Measurements from ENCODE around the gene MAN2A2.
"Not testable (repeated sequence)": the region's sequence is repeated elsewhere in the genome, so short reads cannot be mapped to it uniquely, and the experiment has no call there.

Gene MAN2A2

GRCh38 chr15:90884719-90885431 lies 18.2 kb upstream of the MAN2A2 start:
- no peak for DNase-seq

GRCh38 chr15:90885432-90886290 lies 17.4 kb upstream of the MAN2A2 start:
- DNase-seq = peak; percentile 88

GRCh38 chr15:90886291-90886614 lies 16.8 kb upstream of the MAN2A2 start:
- no peak for DNase-seq

- no peak for DNase-seq
These were observed 16.0 kb upstream of the MAN2A2 start for GRCh38 chr15:90887037-90887481.

GRCh38 chr15:90889313-90889730 lies 13.8 kb upstream of the MAN2A2 start:
- DNase-seq = no peak

- no peak for DNase-seq
These were observed 13.2 kb upstream of the MAN2A2 start for GRCh38 chr15:90889736-90890456.

GRCh38 chr15:90890839-90891238 lies 12.3 kb upstream of the MAN2A2 start:
- no peak for DNase-seq

- no peak for DNase-seq
These were observed 11.7 kb upstream of the MAN2A2 start for GRCh38 chr15:90891346-90891949.

- DNase-seq = no peak
These were observed 11.1 kb upstream of the MAN2A2 start for GRCh38 chr15:90892023-90892422.

- no peak for DNase-seq
These were observed 10.5 kb upstream of the MAN2A2 start for GRCh38 chr15:90892498-90893174.

- DNase-seq = peak; percentile 37
These were observed 9.7 kb upstream of the MAN2A2 start for GRCh38 chr15:90893175-90894090.

GRCh38 chr15:90895571-90896117 lies 7.5 kb upstream of the MAN2A2 start:
- no peak for DNase-seq

- DNase-seq = not testable (repeated sequence)
These were observed 5.9 kb upstream of the MAN2A2 start for GRCh38 chr15:90897131-90897655.

GRCh38 chr15:90901175-90902039 lies 1.7 kb upstream of the MAN2A2 start:
- DNase-seq = no peak

- peak; percentile 75 for DNase-seq
These were observed 862 bp upstream of the MAN2A2 start for GRCh38 chr15:90902040-90902839.

GRCh38 chr15:90903733-90904536 lies 833 bp downstream of the MAN2A2 start:
- DNase-seq = peak; percentile 32

- DNase-seq = no peak
These were observed 1.6 kb downstream of the MAN2A2 start for GRCh38 chr15:90904746-90905145.
